ENCODE measurements around the gene ELFN1.

Gene ELFN1

DNA sequence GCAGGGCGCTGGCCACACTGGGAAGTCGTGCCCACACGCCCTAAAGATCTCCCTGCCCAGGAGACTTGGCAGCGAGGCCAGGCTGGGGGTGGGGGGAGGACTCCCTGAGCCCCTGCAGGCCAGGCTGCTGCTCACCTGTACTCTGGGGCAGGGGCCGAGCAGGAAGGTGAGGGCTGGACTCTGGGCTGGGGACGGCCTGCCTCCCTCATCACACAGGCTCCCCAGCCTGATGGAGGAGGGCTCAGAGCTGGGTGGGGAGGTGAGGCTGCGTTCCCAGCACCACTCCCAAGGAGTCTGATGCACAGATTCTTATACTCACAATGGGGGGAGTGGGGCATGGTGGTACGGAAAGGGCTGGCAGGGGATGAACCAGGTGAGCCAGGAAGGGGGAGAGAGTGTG lies 71.2 kb downstream of the ELFN1 start:
- no peak overlapping the region for H3K4me3 ChIP-seq (ENCODE audit: low read length)
- DNase-seq (ENCODE audit: low read depth): no peak

DNA sequence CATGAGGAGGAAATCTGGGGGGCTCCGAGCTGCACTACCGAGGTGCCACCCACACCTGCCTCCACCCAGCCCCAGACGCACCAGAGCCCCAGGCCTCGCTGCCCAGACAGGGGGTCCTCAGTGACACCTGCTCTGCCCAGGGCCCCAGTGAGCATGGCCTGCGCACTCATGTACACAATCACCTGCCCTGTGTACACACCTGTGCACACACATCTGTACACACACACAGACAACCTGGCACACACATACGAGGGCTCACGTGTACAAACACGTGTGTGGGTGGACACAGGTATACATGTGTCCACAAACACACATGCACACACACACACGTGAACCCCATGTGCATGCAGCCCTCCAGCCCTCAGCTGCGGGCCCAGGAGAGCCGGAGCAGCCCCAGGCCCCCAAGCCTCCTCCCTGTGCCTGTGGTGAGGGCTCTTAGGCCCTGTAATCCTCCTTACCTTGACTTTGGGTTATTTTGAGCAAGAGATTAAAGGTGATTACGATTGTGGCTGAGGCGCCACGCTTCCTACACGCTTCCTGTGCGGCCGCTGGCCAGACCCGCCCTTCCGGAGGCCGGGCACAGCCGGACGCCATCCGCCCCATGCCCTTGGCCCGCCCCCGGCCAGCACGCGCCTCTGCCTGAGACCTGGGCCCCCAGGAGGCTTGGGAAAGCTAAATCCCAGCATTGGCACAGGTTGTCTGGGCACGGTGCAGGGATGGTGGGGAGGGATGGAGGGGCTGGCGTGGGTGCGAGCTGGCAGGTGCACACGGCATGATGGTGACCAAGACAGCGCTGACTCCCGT lies 71.9 kb downstream of the ELFN1 start:
- DNase-seq (ENCODE audit: low read depth): no peak
- TF ChIP-seq, protein P1, sequence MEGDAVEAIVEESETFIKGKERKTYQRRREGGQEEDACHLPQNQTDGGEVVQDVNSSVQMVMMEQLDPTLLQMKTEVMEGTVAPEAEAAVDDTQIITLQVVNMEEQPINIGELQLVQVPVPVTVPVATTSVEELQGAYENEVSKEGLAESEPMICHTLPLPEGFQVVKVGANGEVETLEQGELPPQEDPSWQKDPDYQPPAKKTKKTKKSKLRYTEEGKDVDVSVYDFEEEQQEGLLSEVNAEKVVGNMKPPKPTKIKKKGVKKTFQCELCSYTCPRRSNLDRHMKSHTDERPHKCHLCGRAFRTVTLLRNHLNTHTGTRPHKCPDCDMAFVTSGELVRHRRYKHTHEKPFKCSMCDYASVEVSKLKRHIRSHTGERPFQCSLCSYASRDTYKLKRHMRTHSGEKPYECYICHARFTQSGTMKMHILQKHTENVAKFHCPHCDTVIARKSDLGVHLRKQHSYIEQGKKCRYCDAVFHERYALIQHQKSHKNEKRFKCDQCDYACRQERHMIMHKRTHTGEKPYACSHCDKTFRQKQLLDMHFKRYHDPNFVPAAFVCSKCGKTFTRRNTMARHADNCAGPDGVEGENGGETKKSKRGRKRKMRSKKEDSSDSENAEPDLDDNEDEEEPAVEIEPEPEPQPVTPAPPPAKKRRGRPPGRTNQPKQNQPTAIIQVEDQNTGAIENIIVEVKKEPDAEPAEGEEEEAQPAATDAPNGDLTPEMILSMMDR (conservative IDR thresholded peaks at IDR 0.05; ENCODE audit: low read length): no peak
- no peak overlapping the region for H3K4me3 ChIP-seq (ENCODE audit: low read length)

More for the DNA sequence above, 71.2 kb downstream of the ELFN1 start:
- TF ChIP-seq, protein P1 (conservative IDR thresholded peaks at IDR 0.05; ENCODE audit: low read length): no peak

DNA sequence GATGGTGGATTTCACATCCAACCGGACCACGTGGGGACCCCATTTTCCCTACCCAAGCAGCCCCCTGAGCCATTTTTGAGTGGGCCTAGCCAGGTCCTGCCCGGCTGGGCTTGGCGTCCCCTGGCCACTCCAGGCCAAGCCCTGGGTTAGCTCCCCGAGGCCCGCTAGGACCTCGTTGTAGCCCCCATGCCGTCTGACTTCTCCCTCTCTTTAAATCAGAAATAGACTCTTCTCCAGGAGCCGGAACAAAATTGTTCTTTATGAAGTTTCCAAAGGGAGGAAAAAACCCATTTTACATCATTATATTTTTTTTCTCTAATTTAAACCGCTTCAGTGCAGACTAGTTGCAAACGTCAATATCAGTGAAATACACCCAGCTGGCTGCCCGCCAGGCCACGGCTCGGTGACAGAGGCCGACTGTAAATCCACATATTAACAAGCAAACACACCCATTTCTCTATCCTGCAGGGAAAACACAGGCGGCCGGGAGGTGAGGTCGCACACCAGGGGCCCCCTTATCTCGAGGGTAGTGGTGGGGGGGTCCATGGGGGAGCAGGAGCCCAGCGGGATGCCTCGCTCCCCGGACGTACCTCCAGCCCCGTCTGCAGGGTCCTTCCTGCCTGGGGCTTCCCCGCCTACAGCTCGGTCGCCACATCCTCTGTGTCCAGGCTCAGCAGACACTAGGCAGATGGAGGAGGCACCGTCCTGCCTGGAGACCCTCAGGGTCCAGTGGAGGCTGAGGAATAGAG lies 72.7 kb downstream of the ELFN1 start:
- H3K4me3 ChIP-seq (ENCODE audit: low read length): no peak overlapping the region
- TF ChIP-seq, protein P1 (conservative IDR thresholded peaks at IDR 0.05; ENCODE audit: low read length): no peak
- DNase-seq (ENCODE audit: low read depth): peak; percentile 11

DNA sequence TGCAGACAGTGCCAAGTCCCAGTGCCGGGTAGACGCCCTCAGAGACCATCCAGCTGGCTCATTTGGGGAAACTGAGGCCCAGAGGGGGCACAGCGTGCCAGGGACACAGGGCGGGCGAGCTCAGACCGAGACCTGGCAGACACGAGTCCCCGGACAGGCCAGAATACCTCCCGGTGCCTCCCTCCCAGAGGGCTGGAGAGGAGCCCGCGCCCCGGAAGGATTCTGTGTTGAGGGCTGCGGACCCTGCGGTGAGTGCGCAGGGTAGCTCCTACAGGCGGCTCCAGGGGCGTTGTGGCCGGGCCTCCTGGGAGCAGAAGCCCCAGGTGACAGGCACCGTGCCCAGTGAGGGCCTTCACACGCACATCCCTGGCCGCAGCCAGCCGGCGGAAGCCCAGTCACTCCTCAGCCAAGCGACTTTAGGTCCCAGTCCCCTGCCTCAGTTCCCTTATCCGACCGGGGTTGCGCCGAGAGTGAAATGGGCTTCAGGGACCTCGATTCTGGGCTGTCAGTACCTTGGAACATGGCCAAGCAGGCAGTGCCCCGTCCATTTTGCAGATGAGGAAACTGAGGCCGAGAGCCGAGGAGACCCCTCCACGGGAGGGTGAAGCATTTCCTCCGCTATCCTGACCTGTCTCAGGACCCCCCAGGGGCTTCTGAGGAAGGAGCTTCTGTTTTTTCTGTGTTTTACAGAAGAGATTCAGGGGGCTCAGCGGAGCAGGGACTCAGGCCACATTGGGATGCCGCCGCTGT lies 73.6 kb downstream of the ELFN1 start:
- TF ChIP-seq, protein P1 (conservative IDR thresholded peaks at IDR 0.05; ENCODE audit: low read length): no peak
- no peak for DNase-seq (ENCODE audit: low read depth)
- no peak overlapping the region for H3K4me3 ChIP-seq (ENCODE audit: low read length)

DNA sequence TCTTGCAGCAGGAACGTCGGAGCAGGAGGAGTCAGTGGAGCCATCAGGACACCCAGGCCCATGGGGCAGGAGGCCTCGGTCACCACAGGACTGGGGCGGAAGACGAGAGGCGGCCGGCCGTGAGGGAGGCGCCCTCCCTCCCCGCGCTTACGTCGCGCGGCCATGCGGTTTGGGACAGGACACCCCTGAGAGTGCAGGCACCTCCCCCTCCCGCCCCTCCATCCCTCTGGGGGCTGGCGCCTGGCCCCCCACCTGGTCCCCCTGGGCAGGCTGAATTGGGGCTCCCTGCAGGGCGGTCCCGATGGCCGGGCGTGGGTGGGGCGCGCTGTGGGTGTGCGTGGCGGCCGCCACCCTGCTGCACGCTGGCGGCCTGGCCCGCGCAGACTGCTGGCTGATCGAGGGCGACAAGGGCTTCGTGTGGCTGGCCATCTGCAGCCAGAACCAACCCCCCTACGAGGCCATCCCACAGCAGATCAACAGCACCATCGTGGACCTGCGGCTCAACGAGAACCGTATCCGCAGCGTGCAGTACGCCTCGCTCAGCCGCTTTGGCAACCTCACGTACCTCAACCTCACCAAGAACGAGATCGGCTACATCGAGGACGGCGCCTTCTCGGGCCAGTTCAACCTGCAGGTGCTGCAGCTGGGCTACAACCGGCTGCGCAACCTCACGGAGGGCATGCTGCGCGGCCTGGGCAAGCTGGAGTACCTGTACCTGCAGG lies 74.4 kb downstream of the ELFN1 start:
- no peak for DNase-seq (ENCODE audit: low read depth)
- H3K4me3 ChIP-seq (ENCODE audit: low read length): no peak overlapping the region
- TF ChIP-seq, protein P1 (conservative IDR thresholded peaks at IDR 0.05; ENCODE audit: low read length): no peak

DNA sequence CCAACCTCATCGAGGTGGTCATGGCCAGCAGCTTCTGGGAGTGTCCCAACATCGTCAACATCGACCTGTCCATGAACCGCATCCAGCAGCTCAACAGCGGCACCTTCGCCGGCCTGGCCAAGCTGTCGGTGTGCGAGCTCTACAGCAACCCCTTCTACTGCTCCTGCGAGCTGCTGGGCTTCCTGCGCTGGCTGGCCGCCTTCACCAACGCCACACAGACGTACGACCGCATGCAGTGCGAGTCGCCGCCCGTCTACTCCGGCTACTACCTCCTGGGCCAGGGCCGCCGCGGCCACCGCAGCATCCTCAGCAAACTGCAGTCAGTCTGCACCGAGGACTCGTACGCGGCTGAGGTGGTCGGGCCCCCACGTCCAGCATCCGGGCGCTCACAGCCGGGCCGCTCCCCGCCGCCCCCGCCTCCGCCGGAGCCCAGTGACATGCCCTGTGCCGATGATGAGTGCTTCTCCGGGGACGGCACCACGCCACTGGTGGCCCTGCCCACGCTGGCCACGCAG lies 75.0 kb downstream of the ELFN1 start:
- TF ChIP-seq, protein P1 (conservative IDR thresholded peaks at IDR 0.05; ENCODE audit: low read length): no peak
- no peak for DNase-seq (ENCODE audit: low read depth)
- H3K4me3 ChIP-seq (ENCODE audit: low read length): no peak overlapping the region

Data from AG10803 (cell line).